Measurements from ENCODE around the gene FOXD4L4. TPM values are rescaled to one million over a fixed set of nuclear protein-coding genes. Genes with fewer than 3 reads are reported as not detected.
"Not testable (repeated sequence)": the region's sequence is repeated elsewhere in the genome, so short reads cannot be mapped to it uniquely, and the experiment has no call there.

The FOXD4L4 gene
- not detected for total RNA-seq

DNA sequence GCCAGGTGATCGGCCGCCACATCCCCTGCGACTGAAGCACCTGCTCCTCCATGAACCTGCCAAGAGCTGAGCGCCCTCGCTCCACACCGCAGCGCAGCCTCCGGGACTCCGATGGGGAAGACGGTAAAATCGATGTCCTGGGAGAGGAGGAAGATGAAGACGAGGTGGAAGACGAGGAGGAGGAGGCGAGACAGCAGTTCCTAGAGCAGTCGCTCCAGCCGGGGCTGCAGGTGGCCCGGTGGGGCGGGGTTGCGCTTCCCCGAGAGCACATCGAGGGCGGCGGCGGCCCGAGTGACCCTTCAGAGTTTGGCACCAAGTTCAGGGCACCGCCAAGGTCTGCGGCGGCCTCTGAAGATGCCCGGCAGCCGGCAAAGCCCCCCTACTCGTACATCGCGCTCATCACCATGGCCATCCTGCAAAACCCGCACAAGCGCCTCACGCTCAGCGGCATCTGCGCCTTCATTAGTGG is at the start of gene FOXD4L4:
Gene FOXD4L4 (plus strand): TSS at position 51 of the 469 bp plus-strand sequence. CDS start 0 bp downstream, at position 51.
- DNase-seq (ENCODE audit: low spot score), result not testable (repeated sequence)

- not testable (repeated sequence) for DNase-seq (ENCODE audit: low spot score)
Measured at GRCh38 chr9:65703550-65703949, 33.4 kb upstream of the FOXD4L4 start.

GRCh38 chr9:65714445-65714844 is 22.5 kb upstream of the FOXD4L4 start:
- DNase-seq (ENCODE audit: low spot score), result not testable (repeated sequence)

- not testable (repeated sequence) for DNase-seq (ENCODE audit: low spot score)
Measured at GRCh38 chr9:65738133-65738532, 1.2 kb downstream of the FOXD4L4 start.

Other genes starting within 250 kb of the FOXD4L4 start
- gene ZNG1E, start 61.2 kb upstream of the FOXD4L4 start, total RNA-seq, result 33.4 TPM